ENCODE measurements around the gene SZT2. TPM values are rescaled to one million over a fixed set of nuclear protein-coding genes. Genes with fewer than 3 reads are reported as not detected.

SZT2 gene
- total and polyA plus RNA-seq, 2 of the 4 experiments (the other 2 are of a cell fraction): 9.5 to 14.3 TPM

DNA sequence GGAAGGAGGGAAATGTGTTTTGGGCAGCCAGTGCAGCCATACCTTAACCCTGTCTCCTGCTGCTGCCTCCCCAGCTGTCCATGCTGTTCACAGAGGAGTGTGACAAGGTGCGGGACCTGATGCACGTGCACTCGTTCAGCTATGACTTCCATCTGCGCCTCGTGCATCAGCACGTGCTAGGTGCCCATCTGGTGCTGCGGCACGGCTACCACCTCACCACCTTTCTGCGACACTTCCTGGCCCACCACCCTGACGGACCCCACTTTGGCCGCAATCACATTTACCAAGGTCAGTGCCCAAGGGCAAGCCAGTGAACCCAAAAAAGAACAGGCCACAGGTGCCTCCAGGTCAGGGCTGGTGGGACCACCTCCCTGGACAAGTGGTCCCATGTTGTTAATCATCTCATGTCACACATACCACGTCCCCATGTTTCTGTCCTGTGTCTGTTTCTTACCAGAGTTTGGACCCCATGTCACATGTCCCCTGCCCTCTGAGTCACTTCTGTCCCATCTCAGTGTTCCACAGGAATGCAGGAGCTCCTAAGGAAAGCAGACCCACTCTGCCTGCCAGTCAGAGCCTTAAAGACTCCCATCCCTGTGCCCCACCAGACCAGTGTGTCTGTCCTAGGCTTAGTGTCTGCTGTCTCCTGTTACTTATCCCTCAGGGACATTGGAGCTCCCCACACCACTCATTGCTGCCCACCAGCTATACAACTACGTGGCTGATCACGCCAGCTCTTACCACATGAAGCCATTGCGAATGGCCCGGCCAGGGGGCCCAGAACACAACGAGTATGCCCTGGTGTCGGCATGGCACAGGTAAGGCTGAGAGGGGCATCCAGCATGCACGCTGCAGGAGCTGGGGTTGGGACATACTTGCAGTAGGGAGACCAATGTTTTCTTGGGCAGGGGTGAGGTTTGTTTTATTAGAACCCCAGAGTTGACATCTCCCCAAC is 57.5 kb downstream of the SZT2 start:
- no peak overlapping the region for H2BK15ac ChIP-seq (ENCODE audit: low read depth, low read length)
- POLR2A ChIA-PET (ENCODE audit: unreplicated experiment): no interaction called here
- no peaks in the 10 kb centered on the region for H3K9me3 ChIP-seq (ENCODE audit: control insufficient read depth, insufficient read depth, low read length)
- H3K9ac ChIP-seq (ENCODE audit: low read depth, low read length): no peak overlapping the region
- peaks cover 96% of the 10 kb centered on the region for H3K36me3 ChIP-seq (ENCODE audit: control insufficient read depth, insufficient read depth, low read length)
- 93% methylated on average over 10 of the region's 19 CpGs; no CpG with 5 or more reads in 1 of the 2 experiments for WGBS, 2 experiments (ENCODE audit: extremely low coverage in 2 of 2, insufficient read length in 1 of 2)
- no peak overlapping the region; a peak in 1 of 4 replicates for H4K8ac ChIP-seq (ENCODE audit: low read depth in 2 of 2, low read length in 2 of 2)
- no peak overlapping the region for H2BK20ac ChIP-seq (ENCODE audit: low read depth, low read length)
- H3K27ac ChIP-seq (ENCODE audit: insufficient read depth, low read length): no peak overlapping the region
- CTCF ChIA-PET: no interaction called here
- peaks cover 4% of the 10 kb centered on the region; the same call in 1 of the 2 replicates for H3K4me1 ChIP-seq (ENCODE audit: control insufficient read depth, insufficient read depth, low read length)
- H3K23ac ChIP-seq (ENCODE audit: low read depth, low read length): no peak overlapping the region
- no peaks in the 10 kb centered on the region for H3K27me3 ChIP-seq (ENCODE audit: control insufficient read depth, insufficient read depth, low read length)
- no peak overlapping the region; the same call in 1 of the 2 replicates for H4K91ac ChIP-seq (ENCODE audit: insufficient read depth, low read depth, low read length)
- no peak overlapping the region for H3K14ac ChIP-seq (replicated peaks; ENCODE audit: low read depth, low read length)
- no peaks in the 10 kb centered on the region; the same call in 1 of the 2 replicates for H4K20me1 ChIP-seq (ENCODE audit: insufficient read depth, low read length)
- H4K5ac ChIP-seq (ENCODE audit: low read depth, low read length): no peak overlapping the region
- no peak overlapping the region for H2AFZ ChIP-seq (replicated peaks; ENCODE audit: low read length, poor library complexity)
- H2AK5ac ChIP-seq (ENCODE audit: low read depth, low read length): no peak overlapping the region
- no peak overlapping the region for H3K4me2 ChIP-seq (ENCODE audit: low read depth, low read length)
- peaks cover 33% of the 10 kb centered on the region for H3K9me1 ChIP-seq (ENCODE audit: insufficient read depth, low read length)
- H3K79me1 ChIP-seq (ENCODE audit: low read depth in 1 of 2, low read length in 2 of 2): peaks cover 7 to 48% of the 10 kb centered on the region in 2 experiments; a peak in 2 of 4 replicates
- H3K56ac ChIP-seq (ENCODE audit: extremely low read depth, insufficient read depth, low read length): no peak overlapping the region
- H3K18ac ChIP-seq (ENCODE audit: low read depth, low read length): no peak overlapping the region
- no peak overlapping the region for H2BK120ac ChIP-seq (ENCODE audit: low read depth, low read length)
- H3K4ac ChIP-seq (ENCODE audit: low read depth, low read length): no peak overlapping the region
- intact Hi-C loops (cut with micrococcal nuclease): no loop called here
- no TSS peak for BruUV-seq (replicated peaks)
- dilution Hi-C loops (cut with HindIII; ENCODE audit: low sequenced_read_pairs, unreplicated experiment): no loop called here
- no peak overlapping the region for H3K4me3 ChIP-seq (ENCODE audit: insufficient read depth, low read depth, low read length)
- no peak for ATAC-seq (ENCODE audit: low read depth)
- no peak overlapping the region for H2BK5ac ChIP-seq (ENCODE audit: low read depth, low read length, poor library complexity, severe bottlenecking)
- no peak for DNase-seq
- in situ Hi-C loops (cut with MboI; ENCODE audit: low sequenced_read_pairs): no loop called here
- H2AK9ac ChIP-seq (replicated peaks; ENCODE audit: low read depth, low read length, poor library complexity): peak overlapping the region; percentile 71
- no peak for TF ChIP-seq NFE2L2 (IDR thresholded peaks at IDR 0.05; ENCODE audit: low read depth, low read length)
- no peak for TF ChIP-seq POLR2A (IDR thresholded peaks at IDR 0.05; ENCODE audit: low read depth, low read length)
- TF ChIP-seq RAD21 (IDR thresholded peaks at IDR 0.05; ENCODE audit: low read length): no peak
- no peak for TF ChIP-seq MXI1 (IDR thresholded peaks at IDR 0.05; ENCODE audit: borderline replicate concordance, low read depth, low read length)
- no peak for TF ChIP-seq CEBPB (IDR thresholded peaks at IDR 0.05; ENCODE audit: low read depth, low read length)
- TF ChIP-seq SMC3 (IDR thresholded peaks at IDR 0.05; ENCODE audit: low read depth, low read length): no peak
- no peak for TF ChIP-seq CHD1 (IDR thresholded peaks at IDR 0.05; ENCODE audit: low read depth, low read length)
- no peak for TF ChIP-seq RFX5 (IDR thresholded peaks at IDR 0.05; ENCODE audit: low read depth, low read length)
- no peak for TF ChIP-seq MAFK (IDR thresholded peaks at IDR 0.05; ENCODE audit: low read depth, low read length)
- no peak for TF ChIP-seq FOS (IDR thresholded peaks at IDR 0.05; ENCODE audit: low read depth, low read length)
- TF ChIP-seq, protein P1, sequence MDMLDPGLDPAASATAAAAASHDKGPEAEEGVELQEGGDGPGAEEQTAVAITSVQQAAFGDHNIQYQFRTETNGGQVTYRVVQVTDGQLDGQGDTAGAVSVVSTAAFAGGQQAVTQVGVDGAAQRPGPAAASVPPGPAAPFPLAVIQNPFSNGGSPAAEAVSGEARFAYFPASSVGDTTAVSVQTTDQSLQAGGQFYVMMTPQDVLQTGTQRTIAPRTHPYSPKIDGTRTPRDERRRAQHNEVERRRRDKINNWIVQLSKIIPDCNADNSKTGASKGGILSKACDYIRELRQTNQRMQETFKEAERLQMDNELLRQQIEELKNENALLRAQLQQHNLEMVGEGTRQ (IDR thresholded peaks at IDR 0.05; ENCODE audit: low read depth, low read length): no peak
- TF ChIP-seq, protein P2, sequence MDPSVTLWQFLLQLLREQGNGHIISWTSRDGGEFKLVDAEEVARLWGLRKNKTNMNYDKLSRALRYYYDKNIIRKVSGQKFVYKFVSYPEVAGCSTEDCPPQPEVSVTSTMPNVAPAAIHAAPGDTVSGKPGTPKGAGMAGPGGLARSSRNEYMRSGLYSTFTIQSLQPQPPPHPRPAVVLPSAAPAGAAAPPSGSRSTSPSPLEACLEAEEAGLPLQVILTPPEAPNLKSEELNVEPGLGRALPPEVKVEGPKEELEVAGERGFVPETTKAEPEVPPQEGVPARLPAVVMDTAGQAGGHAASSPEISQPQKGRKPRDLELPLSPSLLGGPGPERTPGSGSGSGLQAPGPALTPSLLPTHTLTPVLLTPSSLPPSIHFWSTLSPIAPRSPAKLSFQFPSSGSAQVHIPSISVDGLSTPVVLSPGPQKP (IDR thresholded peaks at IDR 0.05; ENCODE audit: borderline replicate concordance, low read depth, low read length): no peak
- no peak for TF ChIP-seq RCOR1 (IDR thresholded peaks at IDR 0.05; ENCODE audit: insufficient replicate concordance, low read length)
- TF ChIP-seq, protein P3, sequence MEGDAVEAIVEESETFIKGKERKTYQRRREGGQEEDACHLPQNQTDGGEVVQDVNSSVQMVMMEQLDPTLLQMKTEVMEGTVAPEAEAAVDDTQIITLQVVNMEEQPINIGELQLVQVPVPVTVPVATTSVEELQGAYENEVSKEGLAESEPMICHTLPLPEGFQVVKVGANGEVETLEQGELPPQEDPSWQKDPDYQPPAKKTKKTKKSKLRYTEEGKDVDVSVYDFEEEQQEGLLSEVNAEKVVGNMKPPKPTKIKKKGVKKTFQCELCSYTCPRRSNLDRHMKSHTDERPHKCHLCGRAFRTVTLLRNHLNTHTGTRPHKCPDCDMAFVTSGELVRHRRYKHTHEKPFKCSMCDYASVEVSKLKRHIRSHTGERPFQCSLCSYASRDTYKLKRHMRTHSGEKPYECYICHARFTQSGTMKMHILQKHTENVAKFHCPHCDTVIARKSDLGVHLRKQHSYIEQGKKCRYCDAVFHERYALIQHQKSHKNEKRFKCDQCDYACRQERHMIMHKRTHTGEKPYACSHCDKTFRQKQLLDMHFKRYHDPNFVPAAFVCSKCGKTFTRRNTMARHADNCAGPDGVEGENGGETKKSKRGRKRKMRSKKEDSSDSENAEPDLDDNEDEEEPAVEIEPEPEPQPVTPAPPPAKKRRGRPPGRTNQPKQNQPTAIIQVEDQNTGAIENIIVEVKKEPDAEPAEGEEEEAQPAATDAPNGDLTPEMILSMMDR (conservative IDR thresholded peaks at IDR 0.05; ENCODE audit: low read depth, low read length): no peak
